Panc1 (cell line): ENCODE results near the gene CNTLN.
A peak's percentile ranks its signal among the peaks of the same experiment; 100 is the strongest.

Experiments used
- POLR2AphosphoS5 ChIP-seq: IDR thresholded peaks from 2 replicates; pipeline ENCODE4 v1.6.1; 2012; ENCODE audit warnings: mild to moderate bottlenecking, low read depth, low read length, moderate library complexity
- TF ChIP-seq, protein P1 (sequence below): fragments of 450-650 bp; IDR thresholded peaks from 2 replicates; pipeline ENCODE4 v1.5.1; 2017; ENCODE audit warnings: mild to moderate bottlenecking

GRCh38 chr9:17531642-17532254, 396.9 kb downstream of the CNTLN start:
- TF ChIP-seq, protein P1, sequence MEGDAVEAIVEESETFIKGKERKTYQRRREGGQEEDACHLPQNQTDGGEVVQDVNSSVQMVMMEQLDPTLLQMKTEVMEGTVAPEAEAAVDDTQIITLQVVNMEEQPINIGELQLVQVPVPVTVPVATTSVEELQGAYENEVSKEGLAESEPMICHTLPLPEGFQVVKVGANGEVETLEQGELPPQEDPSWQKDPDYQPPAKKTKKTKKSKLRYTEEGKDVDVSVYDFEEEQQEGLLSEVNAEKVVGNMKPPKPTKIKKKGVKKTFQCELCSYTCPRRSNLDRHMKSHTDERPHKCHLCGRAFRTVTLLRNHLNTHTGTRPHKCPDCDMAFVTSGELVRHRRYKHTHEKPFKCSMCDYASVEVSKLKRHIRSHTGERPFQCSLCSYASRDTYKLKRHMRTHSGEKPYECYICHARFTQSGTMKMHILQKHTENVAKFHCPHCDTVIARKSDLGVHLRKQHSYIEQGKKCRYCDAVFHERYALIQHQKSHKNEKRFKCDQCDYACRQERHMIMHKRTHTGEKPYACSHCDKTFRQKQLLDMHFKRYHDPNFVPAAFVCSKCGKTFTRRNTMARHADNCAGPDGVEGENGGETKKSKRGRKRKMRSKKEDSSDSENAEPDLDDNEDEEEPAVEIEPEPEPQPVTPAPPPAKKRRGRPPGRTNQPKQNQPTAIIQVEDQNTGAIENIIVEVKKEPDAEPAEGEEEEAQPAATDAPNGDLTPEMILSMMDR, result peak; percentile 56
- TF ChIP-seq POLR2AphosphoS5, result no peak
